Measurements from ENCODE around the gene C10orf90. TPM values are rescaled to one million over a fixed set of nuclear protein-coding genes. Genes with fewer than 3 reads are reported as not detected.

Gene C10orf90
- total and polyA plus RNA-seq, 8 donors: 0.32 to 0.64 (median 0.47) TPM; not detected in 5

GRCh38 chr10:126668505-126668904, 2.0 kb downstream of the C10orf90 start:
- H3K27ac ChIP-seq: no peak overlapping the region
- no peak overlapping the region for H3K4me3 ChIP-seq
- no peaks in the 10 kb centered on the region for H3K9me3 ChIP-seq
- H3K4me1 ChIP-seq: no peaks in the 10 kb centered on the region
- DNase-seq: no peak
- intact Hi-C loops (cut with DNase I): no loop called here
- TF ChIP-seq, protein P1, sequence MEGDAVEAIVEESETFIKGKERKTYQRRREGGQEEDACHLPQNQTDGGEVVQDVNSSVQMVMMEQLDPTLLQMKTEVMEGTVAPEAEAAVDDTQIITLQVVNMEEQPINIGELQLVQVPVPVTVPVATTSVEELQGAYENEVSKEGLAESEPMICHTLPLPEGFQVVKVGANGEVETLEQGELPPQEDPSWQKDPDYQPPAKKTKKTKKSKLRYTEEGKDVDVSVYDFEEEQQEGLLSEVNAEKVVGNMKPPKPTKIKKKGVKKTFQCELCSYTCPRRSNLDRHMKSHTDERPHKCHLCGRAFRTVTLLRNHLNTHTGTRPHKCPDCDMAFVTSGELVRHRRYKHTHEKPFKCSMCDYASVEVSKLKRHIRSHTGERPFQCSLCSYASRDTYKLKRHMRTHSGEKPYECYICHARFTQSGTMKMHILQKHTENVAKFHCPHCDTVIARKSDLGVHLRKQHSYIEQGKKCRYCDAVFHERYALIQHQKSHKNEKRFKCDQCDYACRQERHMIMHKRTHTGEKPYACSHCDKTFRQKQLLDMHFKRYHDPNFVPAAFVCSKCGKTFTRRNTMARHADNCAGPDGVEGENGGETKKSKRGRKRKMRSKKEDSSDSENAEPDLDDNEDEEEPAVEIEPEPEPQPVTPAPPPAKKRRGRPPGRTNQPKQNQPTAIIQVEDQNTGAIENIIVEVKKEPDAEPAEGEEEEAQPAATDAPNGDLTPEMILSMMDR (IDR thresholded peaks at IDR 0.05): no peak
- no peak for ATAC-seq
- 94 to 96% methylated on average over 4 of the region's 4 CpGs for WGBS, 2 donors
- no peaks in the 10 kb centered on the region for H3K36me3 ChIP-seq
- FAIRE-seq: no peak
- H3K27me3 ChIP-seq: no peaks in the 10 kb centered on the region

- DNase-seq: no peak
- intact Hi-C loops (cut with DNase I): no loop called here
- Histone ChIP-seq H3K9me3 (no peaks in the 10 kb centered on the region), H3K27me3 (no peaks in the 10 kb centered on the region), H3K36me3 (no peaks in the 10 kb centered on the region), H3K27ac (no peak overlapping the region), H3K4me1 (no peaks in the 10 kb centered on the region), H3K4me3 (no peak overlapping the region)
- FAIRE-seq: no peak
- ATAC-seq: no peak
- TF ChIP-seq, protein P1 (IDR thresholded peaks at IDR 0.05): no peak
- 89 to 93% methylated on average over 3 of the region's 3 CpGs for WGBS, 2 donors
These were observed 2.9 kb downstream of the C10orf90 start for GRCh38 chr10:126667568-126667967.

GRCh38 chr10:126665207-126665606, 5.3 kb downstream of the C10orf90 start:
- 86% methylated on average over 4 of the region's 4 CpGs for WGBS, 2 donors
- no peaks in the 10 kb centered on the region for H3K36me3 ChIP-seq
- DNase-seq (no peak), ATAC-seq (no peak), FAIRE-seq (no peak)
- H3K27ac ChIP-seq: no peak overlapping the region
- no peaks in the 10 kb centered on the region for H3K27me3 ChIP-seq
- intact Hi-C loops (cut with DNase I): no loop called here
- no peak overlapping the region for H3K4me3 ChIP-seq
- TF ChIP-seq, protein P1 (IDR thresholded peaks at IDR 0.05): no peak
- no peaks in the 10 kb centered on the region for H3K9me3 ChIP-seq
- no peaks in the 10 kb centered on the region for H3K4me1 ChIP-seq

DNA sequence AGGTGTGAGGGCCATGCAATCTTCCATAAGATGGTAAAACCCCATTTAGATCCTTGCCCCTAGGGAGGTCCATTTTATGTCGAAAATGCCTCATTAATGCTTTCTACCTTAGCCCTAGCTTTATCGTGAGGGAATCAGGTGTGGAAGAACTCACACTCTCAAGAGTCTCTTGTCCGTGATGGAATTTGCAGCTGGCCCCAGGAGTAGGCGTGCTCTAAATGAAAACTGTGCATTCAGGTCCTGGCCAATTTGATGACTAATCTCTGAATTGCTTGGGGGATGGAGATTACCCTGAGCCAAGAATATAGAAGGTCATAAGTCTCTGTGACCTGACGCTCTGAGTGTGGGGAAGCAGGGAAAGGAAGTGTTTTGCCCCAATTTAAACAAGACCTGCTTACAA, 6.6 kb downstream of the C10orf90 start:
- no peak for FAIRE-seq
- Histone ChIP-seq H3K4me3 (no peak overlapping the region), H3K27me3 (no peaks in the 10 kb centered on the region), H3K36me3 (no peaks in the 10 kb centered on the region), H3K27ac (no peak overlapping the region), H3K4me1 (no peaks in the 10 kb centered on the region), H3K9me3 (no peaks in the 10 kb centered on the region)
- WGBS, 2 donors: 71 to 84% methylated on average over 5 of the region's 5 CpGs
- intact Hi-C loops (cut with DNase I): no loop called here
- ATAC-seq: peak in 1 of 4 donors; percentile 47
- DNase-seq: no peak
- TF ChIP-seq, protein P1 (IDR thresholded peaks at IDR 0.05): no peak

- 79 to 87% methylated on average over 9 of the region's 9 CpGs for WGBS, 2 donors
- no peak overlapping the region for H3K27ac ChIP-seq
- TF ChIP-seq, protein P1 (IDR thresholded peaks at IDR 0.05): no peak
- no peak for FAIRE-seq
- peak in 1 of 6 donors; percentile 23 for DNase-seq
- H3K27me3 ChIP-seq: no peaks in the 10 kb centered on the region
- no peaks in the 10 kb centered on the region for H3K9me3 ChIP-seq
- H3K4me1 ChIP-seq: no peaks in the 10 kb centered on the region
- H3K36me3 ChIP-seq: no peaks in the 10 kb centered on the region
- ATAC-seq: peak in 2 of 4 donors; percentile 12 to 69
- intact Hi-C loops (cut with DNase I): no loop called here
- H3K4me3 ChIP-seq: no peak overlapping the region
These were observed 7.2 kb downstream of the C10orf90 start for GRCh38 chr10:126663328-126663727.
